ENCODE measurements around the gene PAQR9.
A peak's percentile ranks its signal among the peaks of the same experiment; 100 is the strongest.

The PAQR9 gene

DNA sequence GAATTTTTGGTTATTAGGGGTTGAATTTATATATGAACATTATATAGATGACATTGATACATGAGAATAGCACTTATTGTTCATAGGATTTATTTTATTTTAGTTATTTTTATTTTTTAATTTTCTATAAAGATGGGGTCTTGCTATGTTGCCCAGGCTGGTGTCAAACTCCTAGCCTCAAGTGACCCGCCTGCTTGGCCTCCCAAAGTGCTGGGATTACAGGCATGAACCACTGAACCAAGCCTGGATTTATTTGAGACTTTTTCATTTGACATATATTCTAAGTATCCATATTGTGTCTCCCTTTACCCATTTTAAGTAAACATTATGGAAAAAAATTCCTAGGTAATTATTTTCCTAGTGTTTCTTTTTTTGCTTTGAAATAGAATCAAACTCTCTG is 12.5 kb downstream of the PAQR9 start:
- DNase-seq: no peak

DNA sequence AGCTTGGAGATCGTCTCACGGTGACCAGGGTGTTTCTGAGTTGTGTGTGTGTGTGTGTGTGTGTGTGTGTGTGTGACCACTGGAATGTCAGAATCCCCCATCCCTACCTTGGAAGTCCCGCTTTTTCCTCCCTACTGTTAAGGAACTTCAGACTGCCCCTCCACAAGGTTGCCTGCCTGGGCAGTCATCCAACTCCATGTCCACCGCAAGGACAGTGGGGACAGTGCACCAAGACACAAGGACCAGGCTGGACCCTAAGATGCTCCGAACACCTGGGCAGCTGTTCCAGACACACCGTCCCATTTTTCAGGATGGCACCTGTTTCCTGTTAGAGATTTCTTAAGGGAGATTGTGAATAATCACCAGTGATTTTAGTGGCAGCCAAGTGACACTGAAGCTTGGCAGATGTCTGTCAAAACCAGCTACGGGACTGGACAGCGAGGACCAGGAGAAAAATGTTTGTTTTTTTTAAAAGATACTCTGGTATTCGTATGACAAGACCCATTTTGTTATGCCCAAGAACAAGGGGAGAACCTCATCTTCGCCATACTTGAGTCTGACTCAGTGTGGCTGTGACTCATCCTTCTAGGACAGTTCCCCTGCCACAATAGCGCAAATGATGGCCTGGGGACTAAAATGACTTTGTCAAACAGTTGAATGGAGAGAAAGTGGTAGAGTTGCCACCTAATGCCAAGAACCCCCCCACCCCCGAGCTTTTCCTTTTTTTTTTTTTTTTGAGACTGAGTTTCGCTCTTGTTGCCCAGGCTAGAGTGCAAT is 15.5 kb downstream of the PAQR9 start:
- no peak for DNase-seq

DNA sequence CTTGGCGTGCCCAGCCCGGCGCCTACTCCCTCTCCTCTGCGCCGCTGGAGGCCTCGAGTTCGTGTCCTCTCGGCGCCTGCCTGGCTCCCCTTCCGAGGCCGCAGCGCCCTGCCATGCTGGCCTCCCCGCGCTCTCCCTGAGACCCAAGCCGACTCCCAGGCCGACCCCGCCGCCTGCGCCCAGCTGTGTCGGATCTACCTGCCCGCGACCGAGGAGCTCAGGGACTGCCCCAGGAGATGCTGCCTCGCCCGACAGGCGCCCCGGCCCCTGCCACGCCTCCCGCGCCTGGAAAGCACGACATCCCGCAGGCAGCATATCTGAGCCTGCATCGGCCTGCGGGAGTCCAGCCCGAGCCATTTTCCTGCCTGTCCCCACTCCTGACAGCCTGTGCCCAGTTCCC is 16.1 kb downstream of the PAQR9 start:
- no peak for DNase-seq

DNA sequence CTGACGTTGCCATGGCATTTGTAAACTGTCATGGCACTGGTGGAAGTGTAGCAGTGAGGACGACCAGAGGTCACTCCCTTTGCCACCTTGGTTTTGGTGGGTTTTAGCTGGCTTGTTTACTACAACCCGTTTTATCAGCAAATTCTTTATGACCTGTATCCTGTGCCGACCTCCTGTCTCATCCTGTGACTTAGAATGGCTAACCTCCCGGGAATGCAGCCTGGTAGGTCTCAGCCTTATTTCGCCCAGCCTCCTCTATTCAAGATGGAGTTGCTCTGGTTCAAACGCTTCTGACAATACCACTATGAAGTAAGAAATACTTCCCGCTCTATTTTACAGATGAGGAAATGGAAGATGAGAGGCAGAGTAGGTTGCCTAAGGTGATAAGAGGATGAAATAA is 16.6 kb downstream of the PAQR9 start:
- no peak for DNase-seq

DNA sequence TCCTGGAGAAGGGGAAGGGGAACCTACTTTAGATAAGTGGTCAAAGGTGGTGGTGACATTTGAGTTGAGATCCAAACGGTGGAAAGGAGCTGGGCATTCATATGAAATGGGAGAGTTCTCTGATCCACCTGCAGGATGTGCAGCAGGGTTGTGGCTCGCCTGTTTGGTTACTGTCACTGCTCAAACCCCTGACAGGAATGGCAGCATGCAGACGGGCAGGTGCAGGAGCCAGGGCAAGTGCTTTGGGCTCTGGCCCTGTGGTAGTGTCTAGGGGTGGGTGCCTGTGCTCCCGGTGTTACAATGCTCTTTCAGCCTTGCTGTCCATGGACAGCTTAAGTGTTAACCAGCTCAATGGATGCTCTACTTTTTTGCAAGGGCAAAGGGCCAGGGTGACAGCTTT is 18.5 kb downstream of the PAQR9 start:
- DNase-seq: no peak

DNA sequence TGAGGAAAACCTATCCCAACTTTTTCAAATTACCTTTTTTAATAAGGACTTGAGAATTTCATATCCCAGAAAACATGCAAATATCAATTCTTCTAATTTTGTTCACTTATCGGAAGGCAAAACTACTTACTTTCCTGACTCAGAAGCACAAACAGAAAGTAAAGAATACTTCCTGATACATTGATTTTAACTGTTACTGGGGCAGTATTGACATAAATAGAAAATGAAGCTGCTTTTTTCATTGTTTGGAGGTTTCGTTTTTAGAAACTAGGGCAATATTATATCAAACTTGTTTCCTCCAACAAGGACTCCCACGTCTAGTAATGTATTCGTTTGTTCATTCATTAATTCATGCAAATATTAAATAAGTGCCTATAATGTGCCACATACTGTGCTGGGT is 19.1 kb downstream of the PAQR9 start:
- DNase-seq: no peak

DNA sequence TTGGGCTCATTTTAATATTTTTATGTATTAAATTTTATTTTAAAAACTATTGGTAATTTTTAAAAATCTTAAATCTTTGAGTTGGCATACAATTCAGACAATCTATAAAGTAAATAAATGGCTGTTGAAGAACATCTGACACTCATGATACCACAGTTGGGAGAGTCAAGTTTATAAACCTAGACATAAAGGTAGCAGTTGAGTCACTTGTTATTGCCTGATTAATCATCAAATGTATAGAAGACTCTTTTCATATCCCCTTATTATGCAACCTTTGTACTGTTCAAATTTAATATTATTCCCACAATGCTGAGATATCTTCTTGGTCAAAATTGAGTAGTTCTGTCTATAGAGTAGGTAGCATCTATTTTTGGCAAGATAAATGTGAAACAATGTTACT is 19.6 kb downstream of the PAQR9 start:
- no peak for DNase-seq

DNA sequence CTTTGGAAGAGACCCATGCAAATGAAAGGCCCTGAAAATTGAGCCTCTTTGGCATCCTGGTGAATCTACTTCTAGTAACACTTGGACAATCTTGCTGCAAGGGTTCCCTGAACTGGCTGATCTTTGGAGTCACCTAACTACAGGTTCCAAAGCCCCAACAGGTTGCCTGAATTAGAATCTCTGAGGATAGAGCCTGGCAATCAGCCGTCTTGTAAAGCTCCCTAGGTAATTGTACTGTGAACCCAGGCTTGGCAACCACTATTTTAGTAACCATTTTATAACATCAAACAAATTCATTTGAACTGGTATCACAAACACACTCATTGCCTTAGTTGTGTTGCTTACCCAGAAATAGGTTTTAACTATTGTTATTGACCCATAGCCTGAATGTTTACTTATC is 20.1 kb downstream of the PAQR9 start:
- DNase-seq: no peak

DNA sequence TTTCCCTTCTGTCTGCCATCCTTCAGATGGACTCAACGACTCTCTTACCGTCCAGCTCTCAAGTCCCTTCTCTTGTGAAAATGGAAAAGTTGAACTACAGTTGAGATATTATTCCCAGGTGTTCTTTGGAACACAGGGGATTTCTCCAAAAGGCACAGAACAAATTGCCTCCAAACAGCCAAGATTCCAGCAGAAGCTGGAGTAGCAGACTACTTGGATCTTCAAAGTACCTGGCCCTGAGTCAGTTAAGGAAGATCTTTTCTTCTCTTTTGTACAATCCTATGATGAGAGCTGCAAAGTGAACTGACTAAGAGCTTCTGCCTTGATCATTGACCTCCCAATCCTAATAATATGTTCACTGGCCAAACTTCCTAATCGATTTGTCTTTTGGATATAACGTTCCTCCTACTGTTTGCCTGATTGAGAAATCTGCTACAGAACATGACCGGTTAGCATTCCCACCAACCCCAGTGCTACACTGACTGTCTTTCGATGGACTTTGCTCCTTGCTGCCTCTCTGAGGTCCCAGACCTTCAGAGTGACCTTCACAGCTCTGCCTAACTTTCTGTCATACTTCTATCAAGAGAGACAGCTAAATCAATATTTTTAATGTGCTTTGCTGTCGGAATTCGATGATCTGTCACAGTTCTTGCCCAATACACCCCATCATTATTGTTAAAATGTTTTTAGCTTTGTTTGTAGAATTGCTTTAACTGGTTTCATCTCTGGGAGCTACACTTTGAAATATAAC is 21.9 kb downstream of the PAQR9 start:
- DNase-seq: no peak

DNA sequence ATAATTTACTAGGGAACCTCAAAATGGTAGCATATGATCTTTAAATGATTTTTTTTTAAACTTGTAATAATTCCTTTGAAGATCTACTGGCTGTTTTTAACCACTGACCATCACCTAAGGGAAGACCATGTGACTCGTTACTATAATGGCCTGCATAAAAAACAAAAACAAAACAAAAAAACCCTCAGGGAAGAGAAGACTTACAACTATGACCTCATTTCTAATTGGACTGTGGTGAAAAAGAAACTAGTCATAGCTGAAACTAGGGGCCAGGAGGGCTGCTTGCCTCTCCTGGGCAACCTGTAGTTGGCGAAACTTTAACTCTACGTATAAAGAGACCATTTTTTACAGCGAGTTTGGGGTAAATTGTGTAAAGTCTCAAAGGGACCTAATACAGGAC is 23.0 kb downstream of the PAQR9 start:
- DNase-seq: no peak

DNA sequence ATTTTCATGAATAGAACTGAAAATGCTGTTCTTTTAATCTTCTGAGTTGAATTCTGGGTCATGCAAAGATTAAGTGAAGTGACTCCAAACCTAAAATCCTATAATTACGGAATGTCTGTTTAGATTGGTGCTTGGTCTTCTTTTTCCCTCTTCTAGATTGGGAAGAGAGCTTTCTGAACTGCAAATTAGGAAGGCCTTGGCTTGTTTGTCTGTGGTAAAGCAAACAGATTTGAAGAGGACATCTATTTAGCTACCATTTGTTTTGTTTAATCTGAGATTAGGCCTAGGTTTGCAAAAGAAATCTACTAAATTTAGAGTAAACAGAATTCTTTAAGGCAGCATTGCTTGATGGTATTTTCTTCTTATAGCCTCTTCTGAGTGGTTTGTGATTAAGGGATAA is 23.5 kb downstream of the PAQR9 start:
- no peak for DNase-seq

DNA sequence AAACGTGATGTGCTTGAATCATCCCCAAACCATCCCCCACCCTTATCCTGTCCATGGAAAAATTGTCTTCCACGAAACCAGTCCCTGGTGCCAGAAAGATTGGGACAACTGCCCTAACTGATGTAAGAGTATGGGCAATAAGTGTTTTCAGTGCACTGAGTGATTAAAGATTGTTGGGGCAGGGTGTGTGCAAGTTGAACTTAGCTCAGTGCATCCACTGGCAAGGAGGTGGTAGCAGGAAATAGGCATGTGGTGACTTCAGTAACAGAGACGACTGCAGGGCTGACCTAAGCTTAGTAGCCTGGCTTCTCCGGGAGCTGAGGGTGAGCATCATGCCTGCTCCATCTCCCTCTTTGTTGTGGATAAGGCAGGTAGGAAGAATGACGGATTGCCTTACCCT is 27.5 kb downstream of the PAQR9 start:
- DNase-seq: no peak

DNA sequence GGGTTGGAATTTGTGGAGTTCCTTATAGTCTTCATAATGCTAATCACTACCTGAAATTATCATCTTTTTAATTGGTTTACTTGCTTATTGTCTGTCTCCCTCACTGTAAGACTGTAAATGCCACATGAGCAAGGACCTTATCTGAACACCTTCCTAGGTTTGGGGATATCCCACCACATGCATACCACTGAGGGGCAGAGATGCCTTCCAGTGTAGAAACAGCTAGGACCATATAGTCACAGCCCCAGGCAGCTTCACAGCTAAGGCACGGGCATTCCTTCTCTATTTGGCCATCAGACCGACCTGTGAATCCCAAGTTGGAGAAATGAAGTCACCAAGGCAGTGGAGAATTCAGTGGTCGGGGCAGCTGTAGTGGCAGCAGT is 28.6 kb downstream of the PAQR9 start:
- DNase-seq: no peak

DNA sequence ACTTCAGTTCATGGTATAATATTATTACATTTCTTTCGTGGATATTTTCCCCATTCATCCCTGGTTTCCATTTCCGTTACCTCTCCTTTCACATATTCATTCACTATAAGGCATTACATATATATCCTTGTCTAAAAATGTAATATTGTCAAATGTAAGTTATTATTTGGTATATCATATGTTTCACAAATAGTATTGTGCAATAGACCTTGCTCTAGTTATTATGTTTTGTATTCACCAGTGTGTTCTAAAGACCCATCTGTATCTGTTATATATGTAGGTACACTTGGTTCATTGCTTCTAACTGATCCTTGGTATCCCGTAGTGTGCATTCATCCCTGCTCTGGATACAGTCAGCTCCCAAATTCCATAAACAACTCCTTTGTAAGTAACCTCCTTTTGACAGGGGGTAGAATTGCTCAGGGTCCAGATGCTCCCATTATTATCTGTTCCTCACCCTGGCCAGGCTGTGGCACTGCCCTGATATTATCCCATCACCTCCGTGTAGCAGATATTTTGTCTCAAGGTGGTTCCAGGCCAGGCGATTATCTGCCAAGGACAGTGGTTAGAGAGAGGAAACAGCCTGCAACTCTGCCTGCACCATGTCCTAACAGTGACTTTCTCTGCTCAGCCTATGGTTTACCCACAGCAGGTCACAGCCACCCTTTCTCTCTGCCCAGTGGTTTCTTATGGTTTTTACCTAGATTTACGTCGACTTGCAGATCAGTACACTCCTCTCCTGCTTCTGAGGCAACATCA is 29.2 kb downstream of the PAQR9 start:
- no peak for DNase-seq

DNA sequence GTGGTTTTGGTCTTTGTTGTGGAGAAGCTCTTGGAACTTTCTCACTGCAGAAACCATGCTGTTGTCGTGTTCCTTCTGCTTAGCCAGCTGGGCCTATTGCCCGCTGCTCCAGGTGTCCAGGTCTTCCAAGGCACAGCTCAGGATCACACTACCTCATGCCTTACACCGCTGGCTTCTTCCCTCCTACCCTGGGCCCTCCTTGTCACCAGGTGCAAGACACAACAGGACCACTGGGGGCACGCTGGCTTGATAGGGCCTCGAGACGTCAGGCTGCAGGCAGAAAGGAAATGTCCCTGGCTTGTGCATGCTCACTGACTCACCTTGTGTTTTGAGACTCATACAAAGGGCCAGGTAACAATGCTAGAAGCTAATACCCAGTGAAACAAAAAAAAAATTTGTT is 32.3 kb downstream of the PAQR9 start:
- DNase-seq: no peak

DNA sequence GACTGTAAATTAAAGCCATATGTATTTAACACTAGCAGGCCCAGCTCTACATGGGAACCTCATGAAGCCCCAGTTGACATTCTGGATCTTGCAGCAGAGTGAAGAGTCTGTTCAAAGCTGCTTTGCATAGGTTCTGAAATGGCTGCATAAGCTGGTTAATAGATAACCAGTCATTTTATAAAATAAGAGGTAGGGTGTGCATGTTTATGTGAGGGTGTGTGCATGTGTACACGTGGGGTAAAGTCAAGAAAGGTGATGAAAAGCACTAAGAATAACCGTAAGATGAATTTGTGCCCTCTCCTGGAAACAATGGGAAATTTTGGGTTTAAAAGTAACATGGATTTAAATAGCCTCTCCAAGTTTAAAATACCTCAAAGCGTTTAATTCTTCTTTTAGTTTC is 33.0 kb downstream of the PAQR9 start:
- no peak for DNase-seq

DNA sequence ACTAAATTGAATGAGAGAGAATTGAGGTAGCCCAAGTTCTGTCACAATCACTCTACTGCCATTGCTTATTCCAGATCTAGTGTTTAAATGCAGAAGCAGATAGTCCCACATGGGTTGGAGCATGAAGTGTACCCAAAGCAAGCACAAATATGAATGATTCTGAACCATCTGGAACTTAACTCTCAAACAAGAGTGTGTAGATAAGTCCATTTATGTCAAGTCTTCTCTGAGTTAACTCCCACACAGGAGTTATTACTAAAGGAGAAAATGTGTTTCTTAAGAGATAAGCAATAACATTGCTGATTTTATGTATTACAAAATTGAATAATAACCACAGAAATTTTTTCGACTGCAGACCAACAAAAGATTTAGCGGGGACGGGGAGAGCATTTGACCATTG is 33.6 kb downstream of the PAQR9 start:
- DNase-seq: no peak

DNA sequence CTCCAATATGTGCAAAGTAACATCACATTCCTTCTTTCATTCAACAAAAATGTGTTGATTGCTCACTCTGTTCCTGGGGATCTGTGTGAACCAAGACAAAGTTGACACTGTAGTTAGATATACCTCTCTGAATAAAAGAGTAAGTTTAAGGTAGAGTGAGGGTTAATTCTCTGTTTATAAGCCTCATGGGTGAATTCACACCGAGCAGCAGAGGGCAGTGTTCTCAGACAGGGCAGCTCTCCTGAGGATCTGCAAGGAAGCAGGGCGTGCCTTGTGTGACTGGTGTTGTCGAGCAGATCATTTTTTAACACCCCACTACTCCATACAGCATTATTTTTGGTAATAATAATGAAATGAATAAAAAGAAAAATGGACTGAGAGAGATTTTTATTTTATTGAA is 34.4 kb downstream of the PAQR9 start:
- peak; percentile 31 for DNase-seq

DNA sequence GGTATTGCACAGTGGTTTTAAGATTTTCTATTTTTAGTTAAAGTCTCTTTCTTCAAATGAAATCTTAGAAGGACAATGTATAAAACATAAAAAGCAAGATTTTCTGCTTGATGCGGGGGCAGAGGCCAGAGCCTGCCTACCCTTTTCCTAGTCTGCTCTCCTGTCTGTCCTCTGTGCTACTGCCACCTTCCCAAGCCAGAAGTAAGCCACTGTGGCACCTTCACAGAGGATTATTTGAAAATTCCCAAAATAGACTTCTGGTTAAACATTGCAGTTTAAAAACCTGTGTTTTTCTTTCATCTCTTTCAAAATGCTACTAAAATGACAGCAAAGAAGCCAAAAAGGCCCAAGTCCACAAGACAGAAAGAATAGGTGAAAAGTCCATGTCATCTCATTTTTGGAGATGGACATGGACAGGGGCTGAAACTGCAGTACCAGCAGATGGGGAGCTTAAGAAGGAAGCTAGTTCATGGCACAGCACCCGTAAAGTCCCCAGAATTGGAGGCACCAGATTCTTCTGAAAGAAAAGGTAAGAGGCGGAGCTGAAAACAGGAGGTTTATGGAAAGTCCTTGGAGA is 37.0 kb downstream of the PAQR9 start:
- no peak for DNase-seq

DNA sequence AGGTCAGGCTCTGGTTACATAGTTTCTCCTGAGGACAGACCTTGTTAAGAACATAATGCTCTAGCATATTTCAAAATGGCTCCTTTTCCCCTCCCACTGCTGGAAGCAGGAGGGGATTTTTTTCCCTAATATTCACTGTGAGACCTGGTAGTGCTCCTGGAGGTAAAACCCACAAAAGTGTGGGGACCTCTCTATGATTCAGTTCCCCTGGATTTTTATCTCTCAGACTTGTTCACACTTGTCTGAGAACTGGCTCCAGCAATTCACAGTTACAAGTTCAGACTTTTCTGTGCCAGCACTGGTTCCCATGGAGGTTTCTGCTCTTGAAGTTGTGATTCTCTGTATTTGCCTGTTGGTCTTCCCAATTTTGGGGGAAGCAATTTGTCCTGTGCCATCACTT is 38.3 kb downstream of the PAQR9 start:
- no peak for DNase-seq

DNA sequence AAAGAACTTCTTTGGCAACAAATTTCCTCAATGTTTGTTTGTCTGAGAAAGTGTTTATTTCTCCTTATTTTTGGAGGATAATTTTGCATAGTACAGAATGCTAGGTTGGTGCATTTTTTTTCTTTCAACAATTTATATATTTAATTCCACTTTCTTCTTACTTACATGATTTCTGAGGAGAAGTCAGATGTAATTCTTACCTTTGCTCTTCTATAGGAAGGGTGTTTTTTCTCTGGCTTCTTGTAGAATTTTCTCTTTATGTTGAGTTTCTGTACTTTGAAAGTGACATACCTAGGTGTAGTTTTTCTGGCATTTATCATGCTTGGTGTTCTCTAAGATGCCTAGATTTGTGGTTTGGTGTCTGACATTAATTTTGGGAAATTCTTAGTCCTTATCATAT is 39.8 kb downstream of the PAQR9 start:
- no peak for DNase-seq

DNA sequence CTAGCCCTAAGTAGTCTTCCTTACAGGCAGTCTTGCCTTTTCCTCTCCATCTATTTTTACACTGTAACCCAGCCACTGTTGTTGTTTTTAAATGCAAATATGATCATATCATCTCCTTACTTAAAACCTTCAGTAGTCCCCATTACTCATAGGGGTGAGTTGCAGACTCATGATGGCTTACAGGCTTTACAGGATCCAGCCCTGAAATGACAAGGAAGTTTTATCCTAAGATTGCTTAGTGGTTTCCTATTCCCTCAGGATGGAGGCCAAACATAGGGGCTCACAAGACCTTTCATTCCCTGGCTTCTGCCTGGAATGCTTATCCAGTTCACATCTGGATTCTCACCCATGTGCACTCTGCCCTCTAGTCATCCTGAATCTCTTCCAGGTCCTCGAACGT is 46.9 kb downstream of the PAQR9 start:
- no peak for DNase-seq

DNA sequence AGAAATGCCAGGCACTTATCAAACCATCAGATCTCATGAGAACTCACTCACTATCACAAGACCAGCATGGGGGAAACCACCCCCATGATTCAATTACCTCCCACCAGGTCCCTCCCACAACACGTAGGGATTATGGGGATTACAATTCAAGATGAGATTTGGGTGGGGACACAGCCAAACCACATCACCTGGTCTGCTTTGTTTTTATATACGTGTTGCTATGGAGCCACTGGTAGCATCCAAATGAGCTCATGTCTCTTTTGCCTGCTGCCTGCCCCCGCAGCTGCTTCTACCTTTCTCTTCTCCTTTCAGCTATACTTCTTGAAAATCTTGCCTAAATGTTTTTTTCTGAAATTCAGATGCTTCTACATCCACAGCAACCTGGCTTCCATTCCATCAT is 47.8 kb downstream of the PAQR9 start:
- DNase-seq: no peak

Data from kidney glomerular epithelial cell (primary cell).